Measurements from ENCODE around the gene RBM3.
"Not testable (repeated sequence)": the region's sequence is repeated elsewhere in the genome, so short reads cannot be mapped to it uniquely, and the experiment has no call there.

RBM3 gene

GRCh38 chrX:48574270-48575266, at the start of gene RBM3:
RBM3 (plus strand) TSS chrX:48574484; CDS start chrX:48575181, 697 bp downstream.
- DNase-seq: peak; percentile 32 to 92 (median 82)

GRCh38 chrX:48525853-48526252, 48.4 kb upstream of the RBM3 start:
- not testable (repeated sequence) for DNase-seq

GRCh38 chrX:48530736-48531135, 43.5 kb upstream of the RBM3 start:
- no peak for DNase-seq

- no peak for DNase-seq
Observed at GRCh38 chrX:48531358-48531959, 42.8 kb upstream of the RBM3 start.

GRCh38 chrX:48532161-48532560, 42.1 kb upstream of the RBM3 start:
- DNase-seq: no peak

- DNase-seq: no peak
Observed at GRCh38 chrX:48533165-48533564, 41.1 kb upstream of the RBM3 start.

GRCh38 chrX:48538641-48539344, 35.5 kb upstream of the RBM3 start:
- DNase-seq: peak in 1 of 51 donors; percentile 24

GRCh38 chrX:48539345-48540027, 34.8 kb upstream of the RBM3 start, which contains the start of gene TBC1D25:
TBC1D25 (plus strand) TSS chrX:48539714; CDS start chrX:48539798, 84 bp downstream.
- DNase-seq: peak; percentile 16 to 95 (median 85)

- peak in 19 of 51 donors; percentile 12 to 57 (median 33) for DNase-seq
Observed at GRCh38 chrX:48540028-48540375, 34.3 kb upstream of the RBM3 start.

GRCh38 chrX:48540480-48540879, 33.8 kb upstream of the RBM3 start:
- no peak for DNase-seq

GRCh38 chrX:48541140-48541814, 33.0 kb upstream of the RBM3 start:
- no peak for DNase-seq

- no peak for DNase-seq
Observed at GRCh38 chrX:48548871-48549270, 25.4 kb upstream of the RBM3 start.

- not testable (repeated sequence) for DNase-seq
Observed at GRCh38 chrX:48555731-48556325, 18.5 kb upstream of the RBM3 start.

GRCh38 chrX:48558271-48558670, 16.0 kb upstream of the RBM3 start:
- no peak for DNase-seq

- DNase-seq: no peak
Observed at GRCh38 chrX:48559636-48560035, 14.6 kb upstream of the RBM3 start.

- DNase-seq: no peak
Observed at GRCh38 chrX:48560056-48560455, 14.2 kb upstream of the RBM3 start.

GRCh38 chrX:48560681-48561080, 13.6 kb upstream of the RBM3 start:
- DNase-seq: no peak

- DNase-seq: no peak
Observed at GRCh38 chrX:48569958-48570357, 4.3 kb upstream of the RBM3 start.

- DNase-seq: peak in 8 of 51 donors; percentile 2 to 29 (median 12)
Observed at GRCh38 chrX:48573690-48574269, 504 bp upstream of the RBM3 start.

GRCh38 chrX:48575642-48576041, 1.4 kb downstream of the RBM3 start:
- no peak for DNase-seq
